Psoas muscle (tissue), 8 donors: ENCODE measurements around the gene SMARCAD1. TPM values are rescaled to one million over a fixed set of nuclear protein-coding genes. Genes with fewer than 3 reads are reported as not detected.

ENCODE experiments used
- ATAC-seq, 4 donors: fragments of 200-7000 bp; cut with Tn5 transposase; one replicate each; pipeline ENCODE4 v1.9.1; 2020; ENCODE audit warnings: moderate library complexity in 3 of 4, mild to moderate bottlenecking in 2 of 4
- DNase-seq, 2 donors: peaks; one replicate each; pipeline ENCODE4 v3.0.0-alpha.2; 2020
- H3K27ac ChIP-seq: fragments of 200-600 bp; one replicate; pipeline ENCODE4 v1.8.0; 2022
- H3K27me3 ChIP-seq, 3 donors: fragments of 200-600 bp in 1 of 3; one replicate each; pipeline versions ENCODE4 v1.6.1 to v1.8.0; 2013 to 2022; ENCODE audit warnings: low read length in 2 of 3, mild to moderate bottlenecking in 2 of 3, moderate library complexity in 1 of 3; ENCODE audit not compliant: insufficient read depth in 3 of 3
- H3K36me3 ChIP-seq, 2 donors: fragments of 200-600 bp in 1 of 2; one replicate each; pipeline versions ENCODE4 v1.6.1 to v1.8.0; 2013 to 2022; ENCODE audit warnings: low read depth in 1 of 2, mild to moderate bottlenecking in 1 of 2, moderate library complexity in 1 of 2; ENCODE audit not compliant: insufficient read depth in 1 of 2
- H3K4me1 ChIP-seq: fragments of 200-600 bp; one replicate; pipeline ENCODE4 v1.8.0; 2022
- H3K4me3 ChIP-seq: fragments of 200-600 bp; one replicate; pipeline ENCODE4 v1.8.0; 2022; ENCODE audit warnings: mild to moderate bottlenecking
- H3K9me3 ChIP-seq: fragments of 200-600 bp; one replicate; pipeline ENCODE4 v1.8.0; 2022
- CTCF ChIP-seq: fragments of 200-600 bp; IDR thresholded peaks from one replicate; pipeline ENCODE4 v1.8.0; 2022; ENCODE audit warnings: antibody characterized with exemption
- WGBS, 3 donors: extraction: QIAGEN DNeasy Blood & Tissue Kit; methylation state at CpG; one replicate each; pipeline versions ENCODE4 v1.1.6 to v1.1.7; 2013; 5-methylcytosine and 5-hydroxymethylcytosine counted together
- intact Hi-C, 2 donors: fragments of 100-400 bp; cut with DNase I; formaldehyde crosslinking; loops; one replicate each; pipeline versions ENCODE4 v1.11.0 to v1.14.2; 2022
- polyA plus RNA-seq, 3 donors: library from polyadenylated mRNA; stranded (reverse); fragments of 200-250 nt; gene quantifications; one replicate each; pipeline ENCODE4 v1.2.3, GENCODE V29; 2013
- total RNA-seq, 4 donors: library from RNA; stranded (reverse); fragmentation: NEBNext Ultra II Directional in 2 of 4; extraction: Animal tissue kit (Norgen Biotek cat#: 25700) in 2 of 4; gene quantifications; one replicate each; pipeline versions ENCODE4 v1.2.1 to v1.2.4, GENCODE V29; 2021 to 2023
- donor health status: healthy with polysubstance abuse.
- donor health status: DM: no; HTN: no; CAD: no; lungs with moderate emphysema.
- donor health status: Bipolar disorder and iron deficiency.
- donor health status: healthy.
- donor health status: DM: yes; HTN: yes; CAD: no.
- donor health status: DM: no; HTN: no; CAD: no.
- donor health status: DM: no; HTN: no; CAD: no.
- donor health status: DM: yes; HTN: yes; CAD: no.

The SMARCAD1 gene
- total and polyA plus RNA-seq, 7 donors: 5.0 to 10.5 (median 8.1) TPM

DNA sequence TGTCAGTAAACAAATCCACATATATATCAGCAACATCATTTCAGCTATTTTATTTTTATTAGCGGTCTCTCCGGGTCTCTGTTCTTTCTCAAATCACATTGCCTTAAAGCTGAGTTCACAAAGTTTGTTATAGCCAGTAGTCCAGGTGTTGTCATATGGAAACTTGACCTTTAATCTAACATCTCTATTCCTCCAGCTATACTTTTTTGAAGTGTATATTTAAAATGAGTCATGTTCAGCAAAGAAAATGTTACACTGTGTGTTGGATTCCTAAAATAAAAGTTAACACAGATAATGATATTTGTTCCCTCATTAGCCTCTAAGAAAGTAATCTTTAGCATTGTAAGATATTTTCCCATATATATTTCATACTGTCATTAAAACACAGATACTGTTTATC, 63.6 kb downstream of the SMARCAD1 start:
- WGBS, 3 donors: 49 to 74% (median 71%) methylated on average over 2 of the region's 2 CpGs
- no peaks in the 10 kb centered on the region for H3K27me3 ChIP-seq
- H3K9me3 ChIP-seq: no peaks in the 10 kb centered on the region
- ATAC-seq (no peak), DNase-seq (no peak)
- TF ChIP-seq CTCF: no peak
- H3K36me3 ChIP-seq: peaks cover 0 to 90% of the 10 kb centered on the region in 2 donors
- H3K27ac ChIP-seq: no peak overlapping the region
- H3K4me3 ChIP-seq: no peak overlapping the region
- no peaks in the 10 kb centered on the region for H3K4me1 ChIP-seq
- intact Hi-C loops: no loop called here

- DNase-seq: no peak
- 96 to 99% (median 97%) methylated on average over 3 of the region's 3 CpGs for WGBS, 3 donors
- ATAC-seq: no peak
- Histone ChIP-seq H3K9me3 (no peaks in the 10 kb centered on the region), H3K27ac (no peak overlapping the region), H3K4me1 (no peaks in the 10 kb centered on the region), H3K36me3 (peaks cover 6 to 100% of the 10 kb centered on the region in 2 donors), H3K4me3 (no peak overlapping the region), H3K27me3 (no peaks in the 10 kb centered on the region)
- no peak for TF ChIP-seq CTCF
- intact Hi-C loops: no loop called here
These were observed 67.2 kb downstream of the SMARCAD1 start for GRCh38 chr4:94274912-94275311.

DNA sequence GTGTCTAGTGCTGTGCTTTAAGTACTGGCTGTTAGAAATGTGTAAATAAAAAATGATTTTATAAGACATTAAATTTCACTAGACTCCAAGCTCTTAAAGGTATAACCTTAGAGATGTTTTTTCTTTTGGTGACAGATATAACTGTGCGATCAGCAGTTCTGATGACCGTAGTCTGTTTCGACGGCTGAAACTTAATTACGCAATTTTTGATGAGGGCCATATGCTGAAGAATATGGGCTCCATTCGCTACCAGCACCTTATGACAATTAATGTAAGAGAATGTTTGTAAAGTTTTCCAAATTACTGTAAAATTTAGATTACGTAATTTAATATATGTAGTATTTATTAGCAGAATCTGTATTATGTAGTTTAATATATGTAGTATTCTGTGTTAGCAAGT, 68.5 kb downstream of the SMARCAD1 start:
- H3K27me3 ChIP-seq: no peaks in the 10 kb centered on the region
- ATAC-seq: no peak
- no peak overlapping the region for H3K4me3 ChIP-seq
- WGBS, 3 donors: 97 to 98% (median 97%) methylated on average over 7 of the region's 7 CpGs
- no peak for DNase-seq
- H3K9me3 ChIP-seq: no peaks in the 10 kb centered on the region
- H3K4me1 ChIP-seq: no peaks in the 10 kb centered on the region
- no peak overlapping the region for H3K27ac ChIP-seq
- peaks cover 6 to 100% of the 10 kb centered on the region in 2 donors for H3K36me3 ChIP-seq
- intact Hi-C loops: no loop called here
- TF ChIP-seq CTCF: no peak

DNA sequence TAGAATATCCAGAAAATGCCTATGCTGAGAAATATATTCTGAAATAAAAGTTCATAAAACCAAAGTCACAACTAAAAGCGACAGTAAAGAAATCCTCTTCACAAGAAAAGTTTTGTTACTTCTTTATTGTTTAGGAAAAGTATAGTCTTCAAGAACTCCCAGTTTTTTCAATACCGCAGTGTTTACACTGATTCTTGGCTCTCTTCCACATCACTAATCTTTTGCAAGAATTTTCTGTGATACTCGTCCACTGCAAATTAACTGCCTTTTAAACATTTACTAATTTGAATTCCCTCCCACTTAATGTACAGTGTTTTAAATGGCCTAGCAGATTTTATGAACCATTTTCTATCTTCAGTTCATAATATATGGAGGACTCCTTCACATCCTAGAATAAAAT, 69.9 kb downstream of the SMARCAD1 start:
- DNase-seq (no peak), ATAC-seq (no peak)
- H3K4me1 ChIP-seq: no peaks in the 10 kb centered on the region
- intact Hi-C loops: no loop called here
- no peak overlapping the region for H3K27ac ChIP-seq
- no peak for TF ChIP-seq CTCF
- peaks cover 6 to 95% of the 10 kb centered on the region in 2 donors for H3K36me3 ChIP-seq
- no peaks in the 10 kb centered on the region for H3K9me3 ChIP-seq
- H3K27me3 ChIP-seq: no peaks in the 10 kb centered on the region
- WGBS, 3 donors: 86 to 94% (median 93%) methylated on average over 3 of the region's 3 CpGs
- H3K4me3 ChIP-seq: no peak overlapping the region

- ATAC-seq (no peak), DNase-seq (no peak)
- 97 to 98% (median 97%) methylated on average over 2 of the region's 2 CpGs for WGBS, 3 donors
- Histone ChIP-seq H3K4me1 (no peaks in the 10 kb centered on the region), H3K9me3 (no peaks in the 10 kb centered on the region), H3K27me3 (no peaks in the 10 kb centered on the region), H3K27ac (no peak overlapping the region), H3K4me3 (no peak overlapping the region), H3K36me3 (peaks cover 6 to 95% of the 10 kb centered on the region in 2 donors)
- intact Hi-C loops: no loop called here
- TF ChIP-seq CTCF: no peak
These were observed 71.1 kb downstream of the SMARCAD1 start for GRCh38 chr4:94278781-94279180.
